H1 (cell line): Measurements from ENCODE around the gene SYN1. TPM values are rescaled to one million over a fixed set of nuclear protein-coding genes. Genes with fewer than 3 reads are reported as not detected.

ENCODE experiments used
- CHD7 ChIP-seq: fragments of 300-600 bp; sonication (generic); IDR thresholded peaks from 2 replicates; pipeline ENCODE4 v1.7.1; 2012; ENCODE audit warnings: low read length, moderate library complexity, mild to moderate bottlenecking, inconsistent platforms; ENCODE audit not compliant: insufficient replicate concordance
- POLR2AphosphoS5 ChIP-seq: IDR thresholded peaks from 2 replicates; pipeline ENCODE4 v1.6.1; 2011; ENCODE audit warnings: low read depth, low read length
- polyA plus RNA-seq, 7 experiments: library from polyadenylated mRNA; depleted of rRNA in 3 of 7; stranded (reverse) in 5 of 7; unstranded in 2 of 7; fragments of >200 nt in 5 of 7; fragments of 200-250 nt in 2 of 7; gene quantifications; 1 replicate in 5 of 7; 2 replicates in 1 of 7; 4 replicates in 1 of 7; pipeline versions ENCODE4 v1.2.1 to v1.2.3, GENCODE V29; 2011 to 2013; ENCODE audit warnings: missing spikeins in 2 of 7, mixed read lengths in 2 of 7
- total RNA-seq: library from RNA; stranded (reverse); fragmentation: NEBNext Ultra II Directional; extraction: Animal tissue kit (Norgen Biotek cat#: 25700); gene quantifications from 2 replicates; pipeline ENCODE4 v1.2.1, GENCODE V29; 2021

SYN1 gene
- total and polyA plus RNA-seq, 2 of the 8 experiments (the other 6 are each of a cell fraction or from before 2014, with no cell fraction given), result 2.1 to 14.1 TPM

- TF ChIP-seq CHD7 (no peak), POLR2AphosphoS5 (no peak)
Observed at GRCh38 chrX:47583240-47583861, 36.3 kb downstream of the SYN1 start (continued).
